KOPT-K1 (cell line): ENCODE data around the gene GGT6.
"Not testable (repeated sequence)": the region's sequence is repeated elsewhere in the genome, so short reads cannot be mapped to it uniquely, and the experiment has no call there.

Experiments
- H3K27ac ChIP-seq: fragments of 200-600 bp; sonication (generic); 2 replicates; pipeline ENCODE4 v1.5.1; 2016; ENCODE audit warnings: antibody characterized with exemption, mild to moderate bottlenecking, low read depth, low read length; ENCODE audit not compliant: poor library complexity, severe bottlenecking
- H3K36me3 ChIP-seq: fragments of 200-600 bp; sonication (generic); 2 replicates; pipeline ENCODE4 v1.5.1; 2017; ENCODE audit warnings: antibody characterized with exemption, mild to moderate bottlenecking, low read length, moderate library complexity; ENCODE audit not compliant: insufficient read depth
- H3K9me3 ChIP-seq: fragments of 200-600 bp; sonication (generic); 2 replicates; pipeline ENCODE4 v1.5.1; 2017; ENCODE audit warnings: antibody characterized with exemption, low read length, mild to moderate bottlenecking; ENCODE audit not compliant: insufficient read depth, poor library complexity, severe bottlenecking

Gene GGT6

GRCh38 chr17:4560421-4560820 lies at the start of gene GGT6:
Gene GGT6 (minus strand): TSS chr17:4560577. CDS start chr17:4560521, 56 bp downstream.
- no peak within 1 kb of the TSS for H3K27ac ChIP-seq
- no peaks in the 10 kb centered on the region for H3K9me3 ChIP-seq

GRCh38 chr17:4610162-4610561 lies 49.8 kb upstream of the GGT6 start:
- no peaks in the 10 kb centered on the region for H3K36me3 ChIP-seq

More at GRCh38 chr17:4560421-4560820, at the start of gene GGT6:
- H3K36me3 ChIP-seq = no peaks in the 10 kb centered on the region

GRCh38 chr17:4609761-4610160 lies 49.4 kb upstream of the GGT6 start:
- no peak overlapping the region for H3K27ac ChIP-seq
- H3K9me3 ChIP-seq = no peaks in the 10 kb centered on the region
- H3K36me3 ChIP-seq = no peaks in the 10 kb centered on the region

More at GRCh38 chr17:4610162-4610561, 49.8 kb upstream of the GGT6 start:
- H3K27ac ChIP-seq = no peak overlapping the region
- H3K9me3 ChIP-seq = no peaks in the 10 kb centered on the region

GRCh38 chr17:4607773-4608187 lies 47.4 kb upstream of the GGT6 start:
- Histone ChIP-seq H3K27ac (no peak overlapping the region), H3K36me3 (no peaks in the 10 kb centered on the region), H3K9me3 (no peaks in the 10 kb centered on the region)

GRCh38 chr17:4607261-4607741 lies 46.9 kb upstream of the GGT6 start:
- no peak overlapping the region for H3K27ac ChIP-seq
- no peaks in the 10 kb centered on the region for H3K36me3 ChIP-seq
- H3K9me3 ChIP-seq = no peaks in the 10 kb centered on the region

GRCh38 chr17:4605826-4606225 lies 45.4 kb upstream of the GGT6 start:
- no peak overlapping the region for H3K27ac ChIP-seq
- H3K36me3 ChIP-seq = no peaks in the 10 kb centered on the region
- no peaks in the 10 kb centered on the region for H3K9me3 ChIP-seq

- H3K27ac ChIP-seq, H3K9me3 ChIP-seq, H3K36me3 ChIP-seq: not testable (repeated sequence)
Measured at GRCh38 chr17:4604736-4605135, 44.4 kb upstream of the GGT6 start.

- H3K27ac ChIP-seq = no peak overlapping the region
Measured at GRCh38 chr17:4604111-4604644, 43.8 kb upstream of the GGT6 start.

GRCh38 chr17:4602041-4602440 lies 41.7 kb upstream of the GGT6 start:
- H3K9me3 ChIP-seq = no peaks in the 10 kb centered on the region
- H3K27ac ChIP-seq = no peak overlapping the region
- no peaks in the 10 kb centered on the region for H3K36me3 ChIP-seq

More at GRCh38 chr17:4604111-4604644, 43.8 kb upstream of the GGT6 start:
- H3K36me3 ChIP-seq = no peaks in the 10 kb centered on the region
- H3K9me3 ChIP-seq = no peaks in the 10 kb centered on the region

GRCh38 chr17:4601326-4601725 lies 40.9 kb upstream of the GGT6 start:
- H3K36me3 ChIP-seq = no peaks in the 10 kb centered on the region
- H3K27ac ChIP-seq = no peak overlapping the region
- H3K9me3 ChIP-seq = no peaks in the 10 kb centered on the region

- Histone ChIP-seq H3K36me3 (no peaks in the 10 kb centered on the region), H3K27ac (no peak overlapping the region)
Measured at GRCh38 chr17:4600563-4600962, 40.2 kb upstream of the GGT6 start.

GRCh38 chr17:4599505-4600281 lies 39.3 kb upstream of the GGT6 start:
- Histone ChIP-seq H3K9me3 (no peaks in the 10 kb centered on the region), H3K27ac (no peak overlapping the region), H3K36me3 (no peaks in the 10 kb centered on the region)

More at GRCh38 chr17:4600563-4600962, 40.2 kb upstream of the GGT6 start:
- H3K9me3 ChIP-seq = no peaks in the 10 kb centered on the region

- Histone ChIP-seq H3K9me3 (no peaks in the 10 kb centered on the region), H3K36me3 (no peaks in the 10 kb centered on the region), H3K27ac (no peak overlapping the region)
Measured at GRCh38 chr17:4598776-4599504, 38.6 kb upstream of the GGT6 start.

GRCh38 chr17:4597975-4598374 lies 37.6 kb upstream of the GGT6 start:
- Histone ChIP-seq H3K36me3 (no peaks in the 10 kb centered on the region), H3K9me3 (no peaks in the 10 kb centered on the region), H3K27ac (no peak overlapping the region)

- H3K36me3 ChIP-seq = no peaks in the 10 kb centered on the region
- no peaks in the 10 kb centered on the region for H3K9me3 ChIP-seq
- no peak overlapping the region for H3K27ac ChIP-seq
Measured at GRCh38 chr17:4596636-4597380, 36.4 kb upstream of the GGT6 start.
